GM21529 (cell line): ENCODE data around the gene HBG1.

Experiments
- ATAC-seq: cut with Tn5 transposase; IDR thresholded peaks from one replicate; pipeline ENCODE4 v1.9.1; 2021; ENCODE audit not compliant: unreplicated experiment

The HBG1 gene

DNA sequence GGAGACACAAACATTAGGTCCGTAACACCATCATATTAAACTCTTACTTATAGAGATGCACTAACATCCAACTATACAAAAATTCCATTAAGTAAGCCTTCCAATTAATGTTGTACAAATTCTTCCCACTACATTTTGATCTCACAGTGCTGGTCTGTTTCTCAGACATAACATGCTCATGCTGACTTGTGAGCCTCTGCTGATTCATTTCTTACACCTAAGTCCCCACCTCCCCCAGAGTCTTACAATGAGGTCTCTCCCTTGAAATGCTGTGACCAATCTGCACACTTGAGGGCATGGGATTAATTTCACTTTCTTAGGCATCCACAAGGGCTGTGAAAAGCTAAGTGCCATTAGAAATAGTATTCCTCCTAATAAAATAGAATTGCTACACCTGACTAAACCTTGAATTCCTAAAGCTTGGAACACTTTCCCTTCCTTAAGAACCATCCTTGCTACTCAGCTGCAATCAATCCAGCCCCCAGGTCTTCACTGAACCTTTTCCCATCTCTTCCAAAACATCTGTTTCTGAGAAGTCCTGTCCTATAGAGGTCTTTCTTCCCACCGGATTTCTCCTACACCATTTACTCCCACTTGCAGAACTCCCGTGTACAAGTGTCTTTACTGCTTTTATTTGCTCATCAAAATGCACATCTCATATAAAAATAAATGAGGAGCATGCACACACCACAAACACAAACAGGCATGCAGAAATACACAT, 2.0 kb downstream of the HBG1 start:
- ATAC-seq: no peak

DNA sequence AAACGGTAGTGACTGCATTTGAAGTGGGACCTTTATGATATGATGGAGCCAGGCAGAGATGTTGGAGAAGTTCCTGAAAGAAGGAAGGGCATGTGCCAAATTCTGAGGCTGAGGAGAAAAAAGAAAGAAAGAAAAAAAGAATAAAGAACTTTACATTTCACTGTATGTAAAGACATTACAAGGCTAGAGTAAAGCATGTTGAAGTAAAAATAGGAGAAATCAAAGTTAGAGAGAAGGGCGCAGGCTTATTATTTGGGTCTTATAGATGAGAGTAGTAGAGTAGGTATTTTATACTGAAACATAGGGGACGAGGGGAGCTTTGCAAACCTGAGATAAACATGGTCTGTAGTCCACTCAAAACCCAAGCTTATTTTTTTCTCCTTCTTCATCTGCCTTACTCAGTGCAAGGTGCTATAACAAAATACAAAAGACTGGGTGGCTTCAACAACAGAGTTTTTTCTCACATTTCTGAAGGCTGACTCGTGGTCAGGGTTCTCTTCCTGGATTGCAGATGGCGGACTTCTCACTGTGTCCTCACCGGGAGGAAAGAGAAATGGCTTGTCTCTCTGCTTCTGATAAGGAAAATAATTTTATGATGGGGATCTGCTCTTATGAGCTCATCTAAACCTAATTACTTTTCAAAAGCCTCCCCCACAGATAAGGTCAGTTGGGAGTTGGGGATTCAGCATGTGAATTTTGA, 2.7 kb downstream of the HBG1 start:
- ATAC-seq: no peak

DNA sequence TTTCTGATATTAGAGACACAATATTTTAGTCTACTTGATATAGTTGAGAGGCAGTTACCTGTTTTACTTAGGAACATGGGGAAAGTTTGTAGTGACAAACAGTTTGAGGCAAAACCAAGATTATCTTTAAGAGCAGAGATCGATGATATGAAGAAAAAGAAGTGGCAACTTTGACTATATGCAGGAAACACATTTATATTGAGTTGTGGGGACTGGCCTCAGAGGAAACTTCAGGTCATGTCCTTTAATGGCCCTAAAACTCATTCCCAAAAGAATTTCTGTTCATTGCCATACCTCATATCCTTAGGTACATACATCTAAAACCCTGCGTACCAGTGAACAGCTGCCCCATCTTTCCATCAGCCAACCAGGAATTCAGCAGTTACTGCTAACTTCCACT, 4.5 kb downstream of the HBG1 start:
- ATAC-seq: no peak

DNA sequence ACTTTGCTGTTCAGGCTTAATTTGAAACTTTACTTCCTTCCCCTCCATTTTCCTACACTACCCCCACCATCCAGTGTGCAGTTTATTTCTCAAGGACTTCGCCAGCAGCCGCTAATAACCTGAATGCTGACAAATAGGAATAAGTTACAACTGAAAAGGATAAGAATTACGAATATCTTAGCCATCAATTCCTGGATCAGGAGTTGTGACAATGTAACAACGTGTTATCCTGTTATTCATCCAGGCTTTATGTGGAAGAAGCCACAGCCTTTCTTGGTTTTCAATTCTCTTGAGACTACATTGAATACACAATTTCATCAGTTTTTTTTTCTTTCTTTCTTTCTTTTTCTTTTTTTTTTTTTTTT, 5.9 kb downstream of the HBG1 start:
- ATAC-seq: no peak

DNA sequence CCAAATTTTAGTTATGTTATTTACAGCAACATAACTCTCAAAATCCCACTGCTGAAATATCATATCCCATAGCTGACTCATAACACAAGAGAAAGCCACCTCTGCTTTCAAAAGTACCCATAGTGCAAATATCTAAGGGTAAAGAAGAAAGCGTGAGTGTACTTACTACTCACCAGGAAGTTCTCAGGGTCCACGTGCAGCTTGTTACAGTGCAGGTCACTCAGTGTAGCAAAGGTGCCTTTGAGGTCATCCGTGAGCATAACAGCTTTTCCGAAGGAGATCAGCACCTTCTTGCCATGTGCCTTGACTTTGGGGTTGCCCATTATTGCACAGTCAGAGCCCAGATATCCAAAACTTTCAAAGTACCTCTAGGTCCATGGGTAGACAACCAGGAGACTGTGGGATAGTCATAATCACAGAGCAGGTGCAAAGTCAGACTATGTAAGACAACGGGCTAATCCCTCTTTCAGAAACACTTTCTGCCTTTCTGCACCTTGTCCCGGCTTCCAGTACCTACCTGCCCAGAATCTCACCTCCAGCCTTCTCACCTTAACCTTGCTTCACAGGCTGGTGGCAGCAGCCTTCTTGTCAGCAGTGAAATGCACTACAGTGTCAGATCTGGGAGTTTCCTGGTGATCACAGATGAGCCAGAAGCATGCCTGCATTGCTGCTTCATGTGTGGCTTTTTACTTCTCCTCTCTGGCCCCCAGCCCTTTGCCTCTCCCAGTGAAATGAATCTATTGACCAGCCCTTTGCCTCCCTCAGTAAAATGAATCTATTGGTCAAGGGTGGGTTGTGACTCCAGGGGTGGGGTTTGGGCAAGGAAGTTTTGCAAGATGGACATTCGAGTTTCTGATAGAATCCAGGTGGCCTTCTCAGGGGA, 6.5 kb downstream of the HBG1 start:
- peak; percentile 70 for ATAC-seq

DNA sequence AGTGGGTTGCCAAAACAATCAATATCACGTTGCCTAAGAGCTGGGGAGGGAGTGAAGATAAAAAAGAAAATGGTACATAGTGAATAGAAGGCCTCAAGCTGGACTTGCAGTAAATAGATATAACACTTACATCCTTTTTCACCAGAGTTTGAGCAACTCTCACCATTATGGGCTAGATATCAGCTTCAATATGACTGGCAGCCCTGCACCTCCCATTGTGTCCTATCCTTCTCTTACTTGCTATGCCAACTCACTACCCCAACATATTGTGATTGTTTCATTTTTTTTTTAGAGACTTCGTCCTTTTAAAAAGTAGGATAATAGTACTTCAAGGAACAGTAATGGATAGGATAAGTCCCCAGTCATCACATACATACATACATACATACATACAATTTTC, 7.4 kb downstream of the HBG1 start:
- ATAC-seq: no peak

DNA sequence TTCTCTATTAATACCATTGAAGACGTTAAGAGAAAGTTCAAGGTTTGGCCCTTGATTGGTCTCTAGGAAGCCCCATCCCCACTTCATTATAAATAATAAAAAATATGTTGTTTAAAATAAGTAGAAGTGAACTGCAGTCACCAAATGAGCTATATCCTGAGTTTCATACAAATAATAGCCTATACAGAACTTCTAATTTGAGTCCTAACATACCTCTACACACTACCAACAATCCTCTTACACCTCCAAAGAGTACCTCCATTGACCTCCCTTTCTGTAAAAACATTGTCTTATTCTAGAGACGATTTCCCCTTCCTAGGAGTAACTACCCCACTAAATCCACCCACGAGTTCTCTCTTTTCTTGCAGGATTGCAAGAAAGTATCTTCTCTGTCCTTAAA, 8.2 kb downstream of the HBG1 start:
- ATAC-seq: no peak

DNA sequence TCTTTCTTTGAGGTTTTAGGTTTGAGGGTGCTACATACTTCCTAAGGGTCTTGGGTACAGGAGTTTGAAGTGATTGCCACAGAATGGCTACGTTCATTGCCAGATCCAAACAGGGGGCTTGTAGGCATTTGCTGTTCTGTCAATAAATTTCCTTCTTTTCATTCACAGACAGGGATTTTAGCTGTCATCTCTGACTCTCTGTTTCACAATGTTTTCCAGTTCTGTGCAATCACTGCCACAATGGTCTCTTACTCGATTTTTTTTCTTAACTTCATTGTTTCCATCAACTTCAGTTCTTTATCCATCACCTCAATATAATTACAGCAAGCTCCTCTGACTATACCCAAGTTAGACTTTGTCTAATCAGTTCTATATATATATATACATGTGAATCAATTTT, 9.2 kb downstream of the HBG1 start:
- no peak for ATAC-seq

DNA sequence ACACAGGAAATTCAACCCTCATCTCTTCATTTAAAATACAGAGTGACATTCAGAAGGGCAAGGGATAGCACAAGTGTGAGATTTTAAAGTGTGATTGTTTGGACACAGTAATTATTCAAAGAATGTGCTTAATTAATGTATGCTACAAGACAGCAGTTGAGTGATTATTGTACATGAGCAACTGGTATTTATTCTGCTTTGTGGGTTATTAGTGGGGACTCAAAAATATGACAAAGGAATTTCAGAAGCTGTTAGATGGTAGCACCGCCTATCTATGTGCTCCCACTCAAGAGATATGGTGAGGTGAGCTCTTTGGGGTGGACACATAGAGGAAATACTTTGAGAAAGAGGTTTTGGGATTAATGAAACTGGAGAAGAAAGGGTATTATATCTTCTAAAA, 9.6 kb downstream of the HBG1 start:
- no peak for ATAC-seq

DNA sequence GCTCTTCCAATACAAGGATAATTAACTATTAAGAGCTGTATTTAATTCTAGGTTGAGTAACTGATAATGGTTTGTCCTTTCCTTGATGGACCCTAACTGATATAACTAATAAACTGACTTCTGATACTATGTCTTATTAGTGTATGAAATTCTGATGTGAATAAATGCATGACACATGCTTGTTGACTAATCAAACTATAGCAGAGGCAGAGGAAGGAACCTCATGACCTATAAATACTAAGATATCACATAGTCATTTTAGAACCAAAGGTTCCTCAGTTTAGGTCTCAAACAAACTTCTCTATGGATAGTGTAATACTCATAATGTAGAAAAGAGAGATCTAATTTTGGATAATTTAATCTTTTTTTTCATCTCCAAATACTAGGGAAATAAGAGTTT, 10.6 kb downstream of the HBG1 start:
- no peak for ATAC-seq

DNA sequence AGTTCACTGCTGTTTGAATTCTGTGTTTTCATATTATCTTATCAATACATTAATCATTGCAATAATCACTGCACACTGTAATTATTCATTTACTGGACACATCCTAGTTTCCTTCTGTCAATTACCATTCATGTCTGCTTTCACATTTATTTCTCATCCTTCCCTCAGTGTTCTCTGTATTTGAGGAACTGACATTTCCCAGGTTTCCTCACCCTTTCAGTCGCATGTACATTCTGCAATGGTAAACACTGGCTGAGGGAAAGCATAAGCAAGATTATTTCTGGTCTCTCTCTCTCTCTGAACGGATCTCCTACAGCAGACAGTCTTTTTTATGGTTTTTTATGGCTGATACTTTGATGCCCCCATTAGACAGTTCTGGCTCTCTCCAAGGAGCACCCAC, 11.2 kb downstream of the HBG1 start:
- no peak for ATAC-seq

DNA sequence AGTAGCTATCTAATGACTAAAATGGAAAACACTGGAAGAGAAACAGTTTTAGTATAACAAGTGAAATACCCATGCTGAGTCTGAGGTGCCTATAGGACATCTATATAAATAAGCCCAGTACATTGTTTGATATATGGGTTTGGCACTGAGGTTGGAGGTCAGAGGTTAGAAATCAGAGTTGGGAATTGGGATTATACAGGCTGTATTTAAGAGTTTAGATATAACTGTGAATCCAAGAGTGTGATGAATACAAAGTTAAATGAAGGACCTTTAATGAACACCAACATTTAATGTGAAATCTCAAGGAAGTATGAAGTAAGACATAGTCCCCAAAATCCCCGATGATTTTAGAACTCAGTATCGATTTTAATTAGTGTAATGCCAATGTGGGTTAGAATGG, 12.2 kb downstream of the HBG1 start:
- ATAC-seq: no peak

DNA sequence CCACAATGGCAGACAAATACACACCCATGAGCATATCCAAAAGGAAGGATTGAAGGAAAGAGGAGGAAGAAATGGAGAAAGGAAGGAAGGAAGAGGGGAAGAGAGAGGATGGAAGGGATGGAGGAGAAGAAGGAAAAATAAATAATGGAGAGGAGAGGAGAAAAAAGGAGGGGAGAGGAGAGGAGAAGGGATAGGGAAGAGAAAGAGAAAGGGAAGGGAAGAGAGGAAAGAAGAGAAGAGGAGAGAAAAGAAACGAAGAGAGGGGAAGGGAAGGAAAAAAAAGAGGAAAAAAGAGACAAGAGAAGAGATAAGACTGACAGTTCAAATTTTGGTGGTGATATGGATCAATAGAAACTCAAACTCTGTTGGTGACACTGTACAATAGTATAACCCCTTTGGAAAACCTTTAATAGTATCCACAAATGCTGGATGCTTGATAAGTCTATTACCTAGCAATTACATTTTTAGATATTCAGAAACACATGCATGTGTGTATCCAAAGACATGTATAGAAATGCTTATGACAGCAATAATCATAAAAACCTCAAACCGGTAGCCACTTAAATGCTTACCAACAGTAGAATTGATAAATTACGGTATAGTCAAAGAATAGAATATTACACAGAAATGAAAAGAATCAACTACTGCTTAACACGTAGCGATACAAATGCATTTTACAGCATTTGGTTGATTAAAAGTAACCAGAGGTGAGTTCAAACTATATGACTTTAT, 14.1 kb downstream of the HBG1 start:
- no peak for ATAC-seq

DNA sequence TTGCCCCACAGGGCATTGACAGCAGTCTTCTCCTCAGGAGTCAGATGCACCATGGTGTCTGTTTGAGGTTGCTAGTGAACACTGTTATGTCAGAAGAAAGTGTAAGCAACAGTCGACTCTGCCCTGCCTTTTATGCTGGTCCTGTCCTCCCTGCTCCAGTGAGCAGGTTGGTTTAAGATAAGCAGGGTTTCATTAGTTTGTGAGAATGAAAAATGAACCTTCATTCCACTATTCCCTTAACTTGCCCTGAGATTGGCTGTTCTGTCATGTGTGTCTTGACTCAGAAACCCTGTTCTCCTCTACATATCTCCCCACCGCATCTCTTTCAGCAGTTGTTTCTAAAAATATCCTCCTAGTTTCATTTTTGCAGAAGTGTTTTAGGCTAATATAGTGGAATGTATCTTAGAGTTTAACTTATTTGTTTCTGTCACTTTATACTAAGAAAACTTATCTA, 15.2 kb downstream of the HBG1 start, which contains the start of gene HBD:
TSS of gene HBD (minus strand) at position 103 of the 454 bp plus-strand sequence. CDS start at position 53, 50 bp downstream.
- peak; percentile 84 for ATAC-seq

DNA sequence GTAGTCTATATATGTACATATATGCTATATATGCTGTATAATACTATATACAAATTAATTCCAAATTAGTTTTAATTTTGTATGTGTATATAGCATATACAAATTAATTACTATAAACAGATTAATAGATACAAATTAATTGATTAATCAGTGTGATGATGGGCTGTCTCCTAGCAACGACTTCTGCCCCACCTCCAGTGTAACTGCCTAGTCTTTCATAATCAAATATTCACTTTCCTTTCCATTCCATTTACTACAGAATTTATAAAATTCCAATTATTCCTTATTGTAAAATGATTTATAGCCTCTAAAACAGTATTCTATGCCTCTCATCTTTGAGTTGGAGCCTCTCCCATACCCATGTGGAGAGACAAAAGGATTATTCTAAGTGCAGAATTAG, 16.4 kb downstream of the HBG1 start:
- ATAC-seq: no peak

DNA sequence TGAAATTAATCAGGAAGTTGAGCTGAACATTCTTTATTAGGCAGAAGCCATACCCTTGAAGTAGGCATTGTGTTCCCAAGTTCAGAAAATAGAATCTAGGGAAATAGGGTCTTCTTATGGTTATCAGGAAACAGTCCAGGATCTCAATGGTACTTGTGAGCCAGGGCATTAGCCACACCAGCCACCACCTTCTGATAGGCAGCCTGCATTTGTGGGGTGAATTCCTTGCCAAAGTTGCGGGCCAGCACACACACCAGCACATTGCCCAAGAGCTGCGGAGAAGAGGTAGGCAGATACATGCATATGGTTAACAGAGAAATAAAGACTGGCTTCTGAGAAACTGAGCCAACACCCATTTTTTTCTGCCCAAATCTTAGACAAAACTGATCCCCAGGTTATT, 16.8 kb downstream of the HBG1 start:
- ATAC-seq: no peak

DNA sequence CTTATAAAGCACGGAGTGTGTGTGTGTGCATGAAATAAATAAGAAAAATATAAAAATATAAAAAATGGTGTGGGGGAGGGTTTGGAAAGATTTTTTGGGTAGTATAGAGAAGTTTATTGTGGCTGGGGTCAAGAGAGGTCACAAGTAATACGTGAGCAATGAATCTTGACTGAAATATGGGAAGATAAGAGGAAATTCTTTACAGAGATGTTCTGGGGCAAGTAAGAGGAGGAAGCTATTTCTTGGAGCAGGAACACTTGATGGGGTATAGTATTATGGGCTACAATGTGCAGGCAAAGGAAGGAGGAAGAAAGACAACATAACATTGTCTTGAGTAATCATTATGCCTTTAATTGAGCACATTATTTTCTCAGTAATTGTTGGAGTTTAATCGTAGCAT, 17.5 kb downstream of the HBG1 start:
- no peak for ATAC-seq

DNA sequence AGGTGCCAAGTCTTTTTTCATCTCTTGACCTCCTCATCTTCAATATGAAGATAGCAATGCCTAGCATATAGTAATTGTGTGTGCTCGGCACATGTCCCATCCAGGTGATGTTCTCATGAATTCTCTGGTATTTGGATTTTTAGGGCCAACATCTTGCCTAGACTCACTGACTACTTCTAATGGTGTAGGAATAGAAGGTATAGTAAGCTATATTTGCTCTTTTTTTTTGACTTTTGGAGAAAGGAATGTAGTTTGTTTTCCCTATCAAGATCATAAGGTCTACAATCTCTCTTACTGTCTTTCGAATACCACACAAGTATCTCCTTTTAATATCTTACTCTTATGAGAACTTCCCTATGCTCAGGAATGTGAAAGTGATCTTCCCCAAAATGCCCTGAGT, 18.5 kb downstream of the HBG1 start:
- ATAC-seq: no peak

DNA sequence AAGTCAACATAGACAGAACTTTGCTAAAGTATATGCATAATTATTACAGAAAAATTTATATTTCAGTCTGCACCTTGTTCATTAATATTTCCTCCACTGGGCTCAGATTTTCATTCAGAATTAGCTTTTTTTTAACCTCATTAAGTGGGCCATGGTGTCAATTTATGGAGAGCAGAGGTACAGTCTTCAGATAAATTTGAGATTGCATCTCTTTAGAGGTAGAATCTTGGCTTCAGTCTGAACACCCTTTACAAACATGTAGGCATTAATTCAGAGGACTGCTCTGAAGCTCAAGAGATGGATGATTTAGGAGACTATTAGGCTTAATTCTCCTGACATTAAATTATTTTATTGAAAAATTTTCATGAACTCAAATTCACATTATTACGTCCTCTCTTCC, 19.4 kb downstream of the HBG1 start:
- ATAC-seq: no peak

DNA sequence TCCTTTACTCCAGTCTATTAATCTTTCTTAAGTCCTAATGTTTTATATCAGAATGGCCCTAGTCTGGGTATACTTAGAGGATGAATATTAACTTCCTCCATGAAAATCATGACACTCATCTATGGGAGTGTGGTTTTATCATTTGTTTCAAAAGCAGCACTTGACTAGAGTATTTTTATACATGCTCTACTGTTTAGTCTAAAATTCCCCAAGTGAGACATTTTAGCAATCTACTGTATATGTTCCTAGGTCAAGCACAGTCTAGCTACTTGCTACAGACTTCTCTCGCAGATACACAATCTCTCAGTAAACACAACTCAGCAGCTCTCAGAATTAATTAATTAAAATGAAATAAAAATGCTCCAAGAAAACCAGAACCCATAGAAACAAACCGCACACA, 19.9 kb downstream of the HBG1 start:
- no peak for ATAC-seq

DNA sequence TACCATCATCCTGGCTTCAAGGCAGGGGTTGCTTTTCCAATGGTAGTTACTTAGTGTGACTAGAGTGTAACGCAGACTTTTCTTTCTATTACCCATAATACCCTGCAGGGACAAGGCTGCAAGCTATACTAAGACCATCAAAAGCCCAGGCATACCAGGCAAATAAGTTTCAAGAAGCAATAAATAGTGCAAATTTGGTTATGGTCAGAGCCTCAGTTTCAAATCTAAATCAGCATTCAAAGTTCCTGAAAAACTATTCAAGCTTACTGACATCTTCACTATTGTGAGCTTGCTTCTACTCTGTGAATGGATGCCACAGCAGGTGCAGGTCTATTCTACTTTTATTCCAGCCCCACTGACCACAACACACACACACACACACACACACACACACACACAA, 20.3 kb downstream of the HBG1 start:
- no peak for ATAC-seq
